GM21447 (cell line): ENCODE results near the gene C2orf92.

ENCODE experiments used
- ATAC-seq: cut with Tn5 transposase; IDR thresholded peaks from one replicate; pipeline ENCODE4 v1.9.1; 2021; ENCODE audit not compliant: unreplicated experiment

The C2orf92 gene

GRCh38 chr2:97726261-97727064 lies 57.0 kb downstream of the C2orf92 start:
- ATAC-seq: no peak

GRCh38 chr2:97727296-97727695 lies 57.8 kb downstream of the C2orf92 start:
- ATAC-seq: no peak

GRCh38 chr2:97728091-97728731 lies 58.7 kb downstream of the C2orf92 start:
- ATAC-seq: no peak

DNA sequence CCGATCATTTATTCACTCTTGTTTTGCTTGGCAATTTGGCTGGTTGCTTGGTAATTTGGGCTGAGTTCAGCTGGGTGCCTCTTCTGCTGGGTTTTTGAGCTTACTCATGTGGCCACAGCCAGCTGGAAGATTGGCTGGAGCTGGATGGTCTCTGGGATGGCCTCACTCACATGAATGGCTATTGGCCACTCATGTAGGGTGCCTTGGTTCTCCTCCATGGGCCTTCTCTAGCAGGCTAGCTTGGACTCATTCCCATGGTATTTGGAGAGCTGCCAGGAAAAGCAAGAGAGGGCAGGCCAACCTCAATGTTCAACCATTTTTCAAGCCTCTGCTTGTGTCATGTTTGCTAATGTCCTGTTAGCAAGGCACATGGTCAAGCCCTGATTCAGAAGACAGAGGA lies 60.7 kb downstream of the C2orf92 start:
- ATAC-seq: no peak

GRCh38 chr2:97731274-97732020 lies 61.9 kb downstream of the C2orf92 start:
- no peak for ATAC-seq

- no peak for ATAC-seq
Observed at GRCh38 chr2:97732436-97733340, 63.2 kb downstream of the C2orf92 start.

GRCh38 chr2:97733341-97734035 lies 64.0 kb downstream of the C2orf92 start:
- no peak for ATAC-seq

DNA sequence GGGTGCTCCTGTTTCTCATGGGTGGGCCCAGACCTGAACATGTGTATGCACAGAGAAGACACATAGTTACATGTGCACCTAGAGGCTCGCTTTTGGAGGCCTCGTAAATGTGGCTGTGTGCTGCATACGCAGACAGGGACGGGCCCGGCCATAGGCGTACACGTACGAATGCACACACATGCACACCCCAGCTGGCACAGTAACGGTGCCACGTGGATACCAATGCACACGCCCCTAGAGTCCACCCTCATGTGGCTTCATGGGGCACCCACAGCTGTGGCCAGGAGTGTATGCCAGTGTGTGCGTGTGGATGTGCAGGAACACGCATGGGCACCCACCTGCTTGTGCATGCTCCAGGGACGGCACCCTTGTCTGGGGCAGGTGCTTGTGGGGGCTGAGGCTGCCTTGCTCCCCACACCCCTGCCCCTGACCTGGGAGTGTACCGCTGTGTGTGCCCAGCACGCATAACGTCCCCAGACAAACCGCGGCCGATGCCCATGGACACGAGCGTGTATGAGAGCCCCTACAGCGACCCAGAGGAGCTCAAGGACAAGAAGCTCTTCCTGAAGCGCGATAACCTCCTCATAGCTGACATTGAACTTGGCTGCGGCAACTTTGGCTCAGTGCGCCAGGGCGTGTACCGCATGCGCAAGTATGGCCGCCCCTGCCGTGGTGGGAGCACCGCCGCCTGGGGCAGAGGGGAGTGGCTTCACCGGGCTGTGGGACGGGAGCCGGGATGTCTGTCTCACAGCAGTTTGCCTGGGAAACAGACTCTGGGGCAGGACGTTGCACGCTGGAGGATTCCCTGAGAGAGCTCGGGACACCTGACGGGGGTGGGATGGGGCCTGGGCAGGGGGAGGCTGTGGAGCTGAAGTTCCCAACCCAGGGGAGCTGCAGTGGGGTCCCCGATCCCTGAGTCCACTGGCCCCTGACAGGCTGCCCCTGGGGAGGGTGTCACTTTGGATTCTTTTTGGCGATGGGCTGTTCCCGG lies 64.8 kb downstream of the C2orf92 start:
- ATAC-seq: no peak

GRCh38 chr2:97735161-97735561 lies 65.6 kb downstream of the C2orf92 start:
- ATAC-seq: no peak

- ATAC-seq: no peak
Observed at GRCh38 chr2:97736185-97736584, 66.7 kb downstream of the C2orf92 start.

GRCh38 chr2:97736608-97737330 lies 67.3 kb downstream of the C2orf92 start:
- no peak for ATAC-seq

DNA sequence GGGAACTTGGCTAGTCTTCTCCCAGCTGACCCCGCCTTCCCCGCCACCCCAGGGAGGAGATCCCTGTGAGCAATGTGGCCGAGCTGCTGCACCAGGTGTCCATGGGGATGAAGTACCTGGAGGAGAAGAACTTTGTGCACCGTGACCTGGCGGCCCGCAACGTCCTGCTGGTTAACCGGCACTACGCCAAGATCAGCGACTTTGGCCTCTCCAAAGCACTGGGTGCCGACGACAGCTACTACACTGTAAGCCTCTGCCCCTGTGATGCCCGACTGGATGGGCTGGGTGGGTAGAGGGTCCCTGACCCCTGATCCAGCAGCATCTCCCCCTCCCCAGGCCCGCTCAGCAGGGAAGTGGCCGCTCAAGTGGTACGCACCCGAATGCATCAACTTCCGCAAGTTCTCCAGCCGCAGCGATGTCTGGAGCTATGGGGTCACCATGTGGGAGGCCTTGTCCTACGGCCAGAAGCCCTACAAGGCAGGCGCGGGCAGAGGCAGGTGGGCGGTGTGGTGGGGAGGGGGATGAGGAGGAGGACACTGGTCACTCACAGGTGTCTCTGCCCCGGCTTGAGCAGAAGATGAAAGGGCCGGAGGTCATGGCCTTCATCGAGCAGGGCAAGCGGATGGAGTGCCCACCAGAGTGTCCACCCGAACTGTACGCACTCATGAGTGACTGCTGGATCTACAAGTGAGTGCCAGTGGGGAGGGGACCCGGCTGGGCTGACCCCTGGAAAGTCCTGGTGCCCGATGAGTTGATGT lies 68.1 kb downstream of the C2orf92 start:
- no peak for ATAC-seq

DNA sequence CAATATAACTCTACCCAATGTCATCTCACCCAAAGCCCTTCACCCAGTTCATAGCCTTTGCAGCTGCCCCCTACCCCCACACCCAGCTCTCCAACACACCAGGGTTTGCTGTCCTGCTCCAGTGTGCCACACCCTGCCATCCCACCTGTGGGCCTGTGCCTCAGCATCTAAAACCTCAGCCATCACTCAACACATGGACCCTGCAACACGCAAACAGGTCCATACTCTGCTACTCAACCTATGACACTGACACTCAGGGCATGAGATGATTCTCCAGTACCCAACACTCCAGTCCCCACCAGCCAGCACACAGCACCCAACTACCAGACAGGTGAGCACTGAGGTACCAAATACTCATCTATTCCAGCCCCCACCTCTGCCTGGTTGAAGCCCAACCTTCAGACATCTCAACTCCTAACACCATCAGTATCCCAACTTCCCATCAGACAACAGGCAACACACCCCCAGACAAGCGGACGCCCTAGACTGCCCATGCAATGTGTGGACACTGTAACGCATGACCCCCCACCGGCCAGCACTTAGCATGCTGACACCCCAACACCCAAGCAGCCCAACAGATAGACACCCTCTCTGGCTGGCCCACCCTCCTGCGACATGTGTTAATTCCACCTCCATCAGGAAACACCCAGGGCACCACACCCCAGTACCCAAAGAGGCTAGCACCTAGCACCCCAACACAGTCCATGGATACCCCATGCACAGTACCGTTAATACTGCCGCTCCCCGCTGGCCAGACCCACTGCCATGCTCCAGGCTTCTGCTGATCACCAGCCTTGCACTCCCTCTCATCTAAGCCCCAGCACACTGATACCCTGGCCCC lies 68.9 kb downstream of the C2orf92 start:
- no peak for ATAC-seq

DNA sequence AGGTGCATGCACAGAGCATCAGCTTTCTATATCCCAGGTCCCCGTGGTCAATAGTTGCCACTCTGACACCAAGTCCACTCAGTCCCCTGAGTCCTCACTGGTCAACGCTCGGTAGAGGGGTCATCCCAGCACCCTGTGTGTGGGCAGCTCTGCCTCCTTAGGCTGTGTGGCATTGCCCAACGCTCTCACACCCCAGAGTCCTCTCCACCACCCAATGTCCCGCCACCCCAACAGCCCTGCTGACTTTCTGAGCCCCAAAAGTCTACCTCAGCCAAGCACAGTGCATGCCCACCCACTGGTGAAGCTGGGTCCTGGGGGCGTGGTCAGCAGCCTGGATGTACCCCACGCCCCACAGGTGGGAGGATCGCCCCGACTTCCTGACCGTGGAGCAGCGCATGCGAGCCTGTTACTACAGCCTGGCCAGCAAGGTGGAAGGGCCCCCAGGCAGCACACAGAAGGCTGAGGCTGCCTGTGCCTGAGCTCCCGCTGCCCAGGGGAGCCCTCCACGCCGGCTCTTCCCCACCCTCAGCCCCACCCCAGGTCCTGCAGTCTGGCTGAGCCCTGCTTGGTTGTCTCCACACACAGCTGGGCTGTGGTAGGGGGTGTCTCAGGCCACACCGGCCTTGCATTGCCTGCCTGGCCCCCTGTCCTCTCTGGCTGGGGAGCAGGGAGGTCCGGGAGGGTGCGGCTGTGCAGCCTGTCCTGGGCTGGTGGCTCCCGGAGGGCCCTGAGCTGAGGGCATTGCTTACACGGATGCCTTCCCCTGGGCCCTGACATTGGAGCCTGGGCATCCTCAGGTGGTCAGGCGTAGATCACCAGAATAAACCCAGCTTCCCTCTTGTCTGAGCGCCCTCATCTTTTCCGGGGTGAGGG lies 69.7 kb downstream of the C2orf92 start:
- no peak for ATAC-seq

- ATAC-seq: no peak
Observed at GRCh38 chr2:97739893-97740245, 70.4 kb downstream of the C2orf92 start.
